ENCODE measurements around the gene LIFR.

DNA sequence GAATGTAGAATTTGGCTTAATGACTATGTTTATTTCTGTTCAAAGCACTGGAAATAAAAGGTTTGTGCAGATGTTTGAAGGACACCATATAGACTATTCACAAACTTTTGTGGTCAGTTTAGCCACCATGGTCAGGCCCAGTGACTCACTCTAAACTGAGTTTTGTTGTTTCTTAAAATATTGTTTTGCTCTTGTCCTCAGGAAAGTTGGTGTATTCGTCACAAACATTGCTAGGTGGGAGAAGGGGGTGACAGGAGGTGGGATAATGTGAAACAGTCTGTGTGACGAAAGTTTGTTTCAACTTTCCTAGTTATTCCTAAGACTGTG, 35.0 kb upstream of the LIFR start:
- TF ChIP-seq, protein P1, sequence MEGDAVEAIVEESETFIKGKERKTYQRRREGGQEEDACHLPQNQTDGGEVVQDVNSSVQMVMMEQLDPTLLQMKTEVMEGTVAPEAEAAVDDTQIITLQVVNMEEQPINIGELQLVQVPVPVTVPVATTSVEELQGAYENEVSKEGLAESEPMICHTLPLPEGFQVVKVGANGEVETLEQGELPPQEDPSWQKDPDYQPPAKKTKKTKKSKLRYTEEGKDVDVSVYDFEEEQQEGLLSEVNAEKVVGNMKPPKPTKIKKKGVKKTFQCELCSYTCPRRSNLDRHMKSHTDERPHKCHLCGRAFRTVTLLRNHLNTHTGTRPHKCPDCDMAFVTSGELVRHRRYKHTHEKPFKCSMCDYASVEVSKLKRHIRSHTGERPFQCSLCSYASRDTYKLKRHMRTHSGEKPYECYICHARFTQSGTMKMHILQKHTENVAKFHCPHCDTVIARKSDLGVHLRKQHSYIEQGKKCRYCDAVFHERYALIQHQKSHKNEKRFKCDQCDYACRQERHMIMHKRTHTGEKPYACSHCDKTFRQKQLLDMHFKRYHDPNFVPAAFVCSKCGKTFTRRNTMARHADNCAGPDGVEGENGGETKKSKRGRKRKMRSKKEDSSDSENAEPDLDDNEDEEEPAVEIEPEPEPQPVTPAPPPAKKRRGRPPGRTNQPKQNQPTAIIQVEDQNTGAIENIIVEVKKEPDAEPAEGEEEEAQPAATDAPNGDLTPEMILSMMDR (optimal IDR thresholded peaks at IDR 0.05 in 1 of 3, IDR thresholded peaks at IDR 0.05 in 1 of 3, conservative IDR thresholded peaks at IDR 0.05 in 1 of 3; ENCODE audit: extremely low read depth in 1 of 3, insufficient read depth in 2 of 3, low read length in 3 of 3): no peak
- no peak for TF ChIP-seq EZH2 (IDR thresholded peaks at IDR 0.05; ENCODE audit: low read length)
